Testis (tissue), 2 donors: ENCODE measurements around the gene ANKS1B.

ENCODE experiments used
- POLR2A ChIP-seq: fragments of 450-650 bp; IDR thresholded peaks from one replicate; pipeline ENCODE4 v1.6.1; 2017; ENCODE audit warnings: antibody characterized with exemption, mild to moderate bottlenecking, moderate library complexity
- TF ChIP-seq, protein P1 (sequence below), 3 experiments: fragments of 450-650 bp in 2 of 3; fragments of 200-600 bp in 1 of 3; sonication (generic) in 1 of 3; IDR thresholded peaks; one replicate each; pipeline ENCODE4 v1.5.1; 2016 to 2019; ENCODE audit warnings: antibody characterized with exemption in 3 of 3, mild to moderate bottlenecking in 2 of 3, moderate library complexity in 1 of 3

DNA sequence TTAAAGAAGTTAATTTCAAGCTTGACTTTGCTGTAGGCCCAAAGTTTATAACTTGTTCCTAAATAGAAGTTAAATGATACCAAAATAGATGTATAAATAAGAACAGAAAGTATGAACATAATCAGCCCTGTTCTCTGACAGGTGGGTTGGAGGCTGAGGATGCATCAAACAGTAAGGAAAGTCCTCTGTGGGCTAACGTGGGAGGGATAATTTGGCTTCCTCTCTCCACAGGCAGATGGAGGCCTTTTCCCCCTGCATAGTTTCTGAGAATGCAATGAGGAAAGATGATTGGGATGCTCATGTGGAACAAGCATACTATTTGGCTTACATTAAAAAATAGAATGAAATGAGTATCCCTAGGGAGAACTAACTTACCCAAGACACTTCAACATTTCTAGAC is 280.7 kb downstream of the ANKS1B start:
- TF ChIP-seq, protein P1, sequence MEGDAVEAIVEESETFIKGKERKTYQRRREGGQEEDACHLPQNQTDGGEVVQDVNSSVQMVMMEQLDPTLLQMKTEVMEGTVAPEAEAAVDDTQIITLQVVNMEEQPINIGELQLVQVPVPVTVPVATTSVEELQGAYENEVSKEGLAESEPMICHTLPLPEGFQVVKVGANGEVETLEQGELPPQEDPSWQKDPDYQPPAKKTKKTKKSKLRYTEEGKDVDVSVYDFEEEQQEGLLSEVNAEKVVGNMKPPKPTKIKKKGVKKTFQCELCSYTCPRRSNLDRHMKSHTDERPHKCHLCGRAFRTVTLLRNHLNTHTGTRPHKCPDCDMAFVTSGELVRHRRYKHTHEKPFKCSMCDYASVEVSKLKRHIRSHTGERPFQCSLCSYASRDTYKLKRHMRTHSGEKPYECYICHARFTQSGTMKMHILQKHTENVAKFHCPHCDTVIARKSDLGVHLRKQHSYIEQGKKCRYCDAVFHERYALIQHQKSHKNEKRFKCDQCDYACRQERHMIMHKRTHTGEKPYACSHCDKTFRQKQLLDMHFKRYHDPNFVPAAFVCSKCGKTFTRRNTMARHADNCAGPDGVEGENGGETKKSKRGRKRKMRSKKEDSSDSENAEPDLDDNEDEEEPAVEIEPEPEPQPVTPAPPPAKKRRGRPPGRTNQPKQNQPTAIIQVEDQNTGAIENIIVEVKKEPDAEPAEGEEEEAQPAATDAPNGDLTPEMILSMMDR (IDR thresholded peaks at IDR 0.05) = no peak
- TF ChIP-seq POLR2A = no peak
